Activated B cell treated with CpG ODN at 0.5 μM for 24 hours (primary cell): ENCODE measurements around the gene KRTAP5-6. TPM values are rescaled to one million over a fixed set of nuclear protein-coding genes. Genes with fewer than 3 reads are reported as not detected.

Experiments used
- ATAC-seq: fragments of 200-7000 bp; cut with Tn5 transposase; one replicate; pipeline ENCODE4 v1.10.0; 2021; ENCODE audit warnings: low read depth, mild to moderate bottlenecking, moderate library complexity
- CTCF ChIA-PET: fragments of 350-600 bp; sonication (Branson Sonifier 250); formaldehyde crosslinking; loops from one replicate; lab custom pipeline; 2021; ENCODE audit warnings: antibody characterized with exemption; lab: Charles Lee
- POLR2A ChIA-PET: fragments of 350-600 bp; sonication (Branson Sonifier 250); formaldehyde crosslinking; loops from one replicate; lab custom pipeline; 2021; ENCODE audit warnings: antibody characterized with exemption; lab: Charles Lee
- DNase-seq: peaks from one replicate; pipeline ENCODE4 v3.0.0; 2022
- H3K27ac Mint-ChIP-seq: one replicate; pipeline ENCODE4 v1.8.0; 2020; ENCODE audit warnings: mixed read lengths
- H3K27me3 Mint-ChIP-seq: one replicate; pipeline ENCODE4 v1.8.0; 2021; ENCODE audit warnings: mixed read lengths
- H3K36me3 Mint-ChIP-seq: one replicate; pipeline ENCODE4 v1.8.0; 2021; ENCODE audit warnings: low read depth, mixed read lengths
- H3K4me1 Mint-ChIP-seq: one replicate; pipeline ENCODE4 v1.8.0; 2021; ENCODE audit warnings: mixed read lengths
- H3K4me3 Mint-ChIP-seq: one replicate; pipeline ENCODE4 v1.8.0; 2020; ENCODE audit warnings: mild to moderate bottlenecking, mixed read lengths
- H3K9me3 Mint-ChIP-seq: one replicate; pipeline ENCODE4 v1.8.0; 2020; ENCODE audit warnings: mixed read lengths
- CTCF ChIP-seq: fragments of 200-600 bp; IDR thresholded peaks from one replicate; pipeline ENCODE4 v1.8.0; 2022; ENCODE audit warnings: antibody characterized with exemption, mild to moderate bottlenecking
- intact Hi-C: fragments of 100-400 bp; cut with micrococcal nuclease; formaldehyde crosslinking; loops from one replicate; pipeline ENCODE4 v1.15.1; 2024
- total RNA-seq: library from RNA; stranded (reverse); gene quantifications from 2 replicates; pipeline ENCODE4 v1.2.3, GENCODE V29; 2022

Gene KRTAP5-6
- total RNA-seq, 1 donor from 2014 or later = not detected

- H3K27me3 Mint-ChIP-seq = peaks cover 22% of the 10 kb centered on the region
- DNase-seq = no peak
- H3K36me3 Mint-ChIP-seq = no peaks in the 10 kb centered on the region
- no peak overlapping the region for H3K27ac Mint-ChIP-seq
- intact Hi-C loops = loop anchor here (5.0 kb wide), 1 partner anchor 41 kb away; no protein-coding TSS in a partner anchor
- no peaks in the 10 kb centered on the region for H3K9me3 Mint-ChIP-seq
- TF ChIP-seq CTCF = no peak
- CTCF ChIA-PET = interaction anchor here (0.9 to 2.1 kb wide), 3 partner anchors 43 to 501 kb away, joined by 4 to 6 read pairs (median 6); no protein-coding TSS in a partner anchor
- POLR2A ChIA-PET = no interaction called here
- ATAC-seq = no peak
- H3K4me3 Mint-ChIP-seq = no peak overlapping the region
- no peaks in the 10 kb centered on the region for H3K4me1 Mint-ChIP-seq
Measured at GRCh38 chr11:1650918-1651262, 46.1 kb upstream of the KRTAP5-6 start.

GRCh38 chr11:1651411-1651980, 45.5 kb upstream of the KRTAP5-6 start:
- ChIA-PET POLR2A (no interaction called here), CTCF (interaction anchor here (1.3 to 4.0 kb wide), 5 partner anchors 11 to 500 kb away, joined by 6 to 61 read pairs (median 13); partner anchors contain the start of gene SYT8)
- Mint-ChIP-seq H3K27me3 (peaks cover 24% of the 10 kb centered on the region), H3K4me1 (no peaks in the 10 kb centered on the region), H3K36me3 (no peaks in the 10 kb centered on the region), H3K4me3 (no peak overlapping the region), H3K27ac (no peak overlapping the region), H3K9me3 (no peaks in the 10 kb centered on the region)
- no peak for DNase-seq
- intact Hi-C loops = loop anchor here (5.0 kb wide), 1 partner anchor 41 kb away; no protein-coding TSS in a partner anchor
- TF ChIP-seq CTCF = no peak
- no peak for ATAC-seq

GRCh38 chr11:1652026-1652425, 45.0 kb upstream of the KRTAP5-6 start:
- Mint-ChIP-seq H3K4me1 (no peaks in the 10 kb centered on the region), H3K36me3 (no peaks in the 10 kb centered on the region), H3K4me3 (no peak overlapping the region), H3K27me3 (peaks cover 24% of the 10 kb centered on the region), H3K9me3 (no peaks in the 10 kb centered on the region), H3K27ac (no peak overlapping the region)
- DNase-seq = no peak
- no peak for TF ChIP-seq CTCF
- ChIA-PET POLR2A (interaction anchor here (0.9 kb wide), 1 partner anchor 42 kb away, joined by 3 read pairs; no protein-coding TSS in a partner anchor), CTCF (interaction anchor here (0.6 to 4.0 kb wide), 21 partner anchors 8 to 502 kb away, joined by 3 to 61 read pairs (median 5); partner anchors contain the start of genes MRPL23, SYT8 and TNNI2)
- ATAC-seq = no peak
- intact Hi-C loops = loop anchor here (1.0 to 5.0 kb wide), 4 partner anchors 40 to 504 kb away; no protein-coding TSS in a partner anchor

- Mint-ChIP-seq H3K4me1 (no peaks in the 10 kb centered on the region), H3K36me3 (no peaks in the 10 kb centered on the region), H3K27me3 (peaks cover 21% of the 10 kb centered on the region), H3K27ac (no peak overlapping the region), H3K4me3 (no peak overlapping the region), H3K9me3 (no peaks in the 10 kb centered on the region)
- ChIA-PET POLR2A (interaction anchor here (0.9 kb wide), 1 partner anchor 41 kb away, joined by 3 read pairs; no protein-coding TSS in a partner anchor), CTCF (interaction anchor here (0.6 to 4.0 kb wide), 22 partner anchors 9 to 502 kb away, joined by 3 to 61 read pairs (median 5); partner anchors contain the start of genes MRPL23, SYT8 and TNNI2)
- no peak for TF ChIP-seq CTCF
- DNase-seq (no peak), ATAC-seq (no peak)
- intact Hi-C loops = loop anchor here (1.0 to 5.0 kb wide), 4 partner anchors 40 to 504 kb away; no protein-coding TSS in a partner anchor
Measured at GRCh38 chr11:1652442-1652770, 44.6 kb upstream of the KRTAP5-6 start.
